Measurements from ENCODE around the gene EIF4H. TPM values are rescaled to one million over a fixed set of nuclear protein-coding genes. Genes with fewer than 3 reads are reported as not detected.
A peak's percentile ranks its signal among the peaks of the same experiment; 100 is the strongest.
"Not testable (repeated sequence)": the region's sequence is repeated elsewhere in the genome, so short reads cannot be mapped to it uniquely, and the experiment has no call there.

EIF4H gene
- total RNA-seq, 1 donor from 2014 or later: 361 TPM

GRCh38 chr7:74223711-74224510 is 49.8 kb downstream of the EIF4H start:
- H3K27ac Mint-ChIP-seq (ENCODE audit: unreplicated experiment): no peak overlapping the region
- H3K4me3 Mint-ChIP-seq (ENCODE audit: unreplicated experiment): no peak overlapping the region
- H3K9ac ChIP-seq (ENCODE audit: low read length): no peak overlapping the region

GRCh38 chr7:74224511-74224832 is 50.3 kb downstream of the EIF4H start:
- peaks cover 5% of the 10 kb centered on the region for H3K36me3 Mint-ChIP-seq (ENCODE audit: low read depth, unreplicated experiment)

More at GRCh38 chr7:74223711-74224510, 49.8 kb downstream of the EIF4H start:
- no peaks in the 10 kb centered on the region for H3K79me2 ChIP-seq (ENCODE audit: insufficient read depth, low read length)
- H3K4me1 Mint-ChIP-seq (ENCODE audit: low read depth, unreplicated experiment): no peaks in the 10 kb centered on the region
- no peaks in the 10 kb centered on the region for H3K9me3 Mint-ChIP-seq (ENCODE audit: unreplicated experiment)
- H3K4me3 ChIP-seq (ENCODE audit: insufficient read depth, low read depth, low read length): no peak overlapping the region
- H3K27me3 Mint-ChIP-seq (ENCODE audit: low read depth, unreplicated experiment): no peaks in the 10 kb centered on the region
- H4K20me1 ChIP-seq (ENCODE audit: insufficient read depth, low read length): no peaks in the 10 kb centered on the region
- H3K36me3 ChIP-seq (ENCODE audit: insufficient read depth, low read length): no peaks in the 10 kb centered on the region
- TF ChIP-seq CTCF (IDR thresholded peaks at IDR 0.05; ENCODE audit: insufficient read depth, low read depth, low read length) (no peak), EZH2 (IDR thresholded peaks at IDR 0.05; ENCODE audit: insufficient read depth, low read length) (no peak)
- no peak for DNase-seq (ENCODE audit: low read depth)
- no peak for FAIRE-seq
- no peaks in the 10 kb centered on the region for H3K9me3 ChIP-seq (ENCODE audit: insufficient read depth, low read depth, low read length)
- H3K36me3 Mint-ChIP-seq (ENCODE audit: low read depth, unreplicated experiment): peaks cover 5% of the 10 kb centered on the region
- H3K27ac ChIP-seq (ENCODE audit: low read depth, low read length): no peak overlapping the region
- H3K4me1 ChIP-seq (ENCODE audit: insufficient read depth, low read length): no peaks in the 10 kb centered on the region
- no peak overlapping the region for H2AFZ ChIP-seq (ENCODE audit: low read depth, low read length)
- no peaks in the 10 kb centered on the region for H3K27me3 ChIP-seq (ENCODE audit: insufficient read depth, low read length)
- no peak overlapping the region for H3K4me2 ChIP-seq (ENCODE audit: low read length)

GRCh38 chr7:74224907-74225306 is 50.8 kb downstream of the EIF4H start:
- H3K9me3 ChIP-seq (ENCODE audit: insufficient read depth, low read depth, low read length); H3K27me3 ChIP-seq (ENCODE audit: insufficient read depth, low read length); H3K27me3 Mint-ChIP-seq (ENCODE audit: low read depth, unreplicated experiment); FAIRE-seq; H3K4me2 ChIP-seq (ENCODE audit: low read length); H3K27ac ChIP-seq (ENCODE audit: low read depth, low read length); H3K9ac ChIP-seq (ENCODE audit: low read length); H3K79me2 ChIP-seq (ENCODE audit: insufficient read depth, low read length); H3K36me3 Mint-ChIP-seq (ENCODE audit: low read depth, unreplicated experiment); H4K20me1 ChIP-seq (ENCODE audit: insufficient read depth, low read length); H3K4me1 ChIP-seq (ENCODE audit: insufficient read depth, low read length); H3K4me3 ChIP-seq (ENCODE audit: insufficient read depth, low read depth, low read length); H2AFZ ChIP-seq (ENCODE audit: low read depth, low read length); H3K4me3 Mint-ChIP-seq (ENCODE audit: unreplicated experiment); DNase-seq (ENCODE audit: low read depth); H3K36me3 ChIP-seq (ENCODE audit: insufficient read depth, low read length); H3K9me3 Mint-ChIP-seq (ENCODE audit: unreplicated experiment); H3K4me1 Mint-ChIP-seq (ENCODE audit: low read depth, unreplicated experiment): not testable (repeated sequence)
- peak overlapping the region; percentile 34 for H3K27ac Mint-ChIP-seq (ENCODE audit: unreplicated experiment)

More at GRCh38 chr7:74224511-74224832, 50.3 kb downstream of the EIF4H start:
- Histone ChIP-seq H3K9me3 (ENCODE audit: insufficient read depth, low read depth, low read length) (no peaks in the 10 kb centered on the region), H3K4me1 (ENCODE audit: insufficient read depth, low read length) (no peaks in the 10 kb centered on the region), H3K36me3 (ENCODE audit: insufficient read depth, low read length) (no peaks in the 10 kb centered on the region), H3K4me3 (ENCODE audit: insufficient read depth, low read depth, low read length) (no peak overlapping the region), H4K20me1 (ENCODE audit: insufficient read depth, low read length) (no peaks in the 10 kb centered on the region), H3K4me2 (ENCODE audit: low read length) (no peak overlapping the region), H2AFZ (ENCODE audit: low read depth, low read length) (no peak overlapping the region), H3K9ac (ENCODE audit: low read length) (no peak overlapping the region), H3K79me2 (ENCODE audit: insufficient read depth, low read length) (no peaks in the 10 kb centered on the region), H3K27ac (ENCODE audit: low read depth, low read length) (no peak overlapping the region), H3K27me3 (ENCODE audit: insufficient read depth, low read length) (no peaks in the 10 kb centered on the region)
- no peaks in the 10 kb centered on the region for H3K4me1 Mint-ChIP-seq (ENCODE audit: low read depth, unreplicated experiment)
- H3K27ac Mint-ChIP-seq (ENCODE audit: unreplicated experiment): no peak overlapping the region
- DNase-seq (ENCODE audit: low read depth): no peak
- TF ChIP-seq EZH2 (IDR thresholded peaks at IDR 0.05; ENCODE audit: insufficient read depth, low read length): no peak
- no peak for TF ChIP-seq CTCF (IDR thresholded peaks at IDR 0.05; ENCODE audit: insufficient read depth, low read depth, low read length)
- no peaks in the 10 kb centered on the region for H3K27me3 Mint-ChIP-seq (ENCODE audit: low read depth, unreplicated experiment)
- H3K4me3 Mint-ChIP-seq (ENCODE audit: unreplicated experiment): no peak overlapping the region
- no peak for FAIRE-seq
- no peaks in the 10 kb centered on the region for H3K9me3 Mint-ChIP-seq (ENCODE audit: unreplicated experiment)
